GM23338 (cell line): ENCODE data around the gene BEND6. TPM values are rescaled to one million over a fixed set of nuclear protein-coding genes. Genes with fewer than 3 reads are reported as not detected.
"Not testable (repeated sequence)": the region's sequence is repeated elsewhere in the genome, so short reads cannot be mapped to it uniquely, and the experiment has no call there.

Experiments used
- ATAC-seq: fragments of 200-7000 bp; cut with Tn5 transposase; 3 replicates; pipeline ENCODE4 v1.9.1; 2020
- DNase-seq: peaks from one replicate; pipeline ENCODE4 v3.0.0-alpha.2; 2015; ENCODE audit warnings: low spot score
- H2AFZ ChIP-seq: fragments of 200-600 bp; sonication (generic); 2 replicates; pipeline ENCODE4 v1.8.0; 2016; ENCODE audit warnings: antibody characterized with exemption, mild to moderate bottlenecking, moderate library complexity
- H3F3A ChIP-seq: fragments of 200-600 bp; sonication (generic); replicated peaks from 2 replicates; pipeline ENCODE4 v1.8.0; 2017; ENCODE audit warnings: antibody characterized with exemption, mixed run types, low read depth
- H3K27ac ChIP-seq: fragments of 200-600 bp; sonication (generic); 2 replicates; pipeline ENCODE4 v1.6.1; 2016; ENCODE audit warnings: low read depth
- H3K27me3 ChIP-seq: fragments of 200-600 bp; sonication (generic); 2 replicates; pipeline ENCODE4 v1.8.0; 2016; ENCODE audit warnings: mild to moderate bottlenecking, mixed run types, moderate library complexity; ENCODE audit not compliant: insufficient read depth
- H3K36me3 ChIP-seq: fragments of 200-600 bp; sonication (generic); 2 replicates; pipeline ENCODE4 v1.8.0; 2016; ENCODE audit warnings: mild to moderate bottlenecking; ENCODE audit not compliant: insufficient read depth
- H3K4me1 ChIP-seq: fragments of 200-600 bp; sonication (generic); 2 replicates; pipeline ENCODE4 v1.8.0; 2016; ENCODE audit warnings: mild to moderate bottlenecking, moderate library complexity; ENCODE audit not compliant: insufficient read depth
- H3K4me2 ChIP-seq: fragments of 200-600 bp; sonication (generic); 2 replicates; pipeline ENCODE4 v1.7.1; 2017; ENCODE audit warnings: mixed run types
- H3K4me3 ChIP-seq: fragments of 200-600 bp; sonication (generic); 2 replicates; pipeline ENCODE4 v1.6.1; 2016; ENCODE audit warnings: mixed run types
- H3K79me2 ChIP-seq: fragments of 200-600 bp; sonication (generic); replicated peaks from 2 replicates; pipeline ENCODE4 v1.8.0; 2017; ENCODE audit warnings: mild to moderate bottlenecking; ENCODE audit not compliant: insufficient read depth
- H3K9me2 ChIP-seq: fragments of 200-600 bp; sonication (generic); 2 replicates; pipeline ENCODE4 v1.8.0; 2017; ENCODE audit not compliant: insufficient read depth
- H4K20me1 ChIP-seq: fragments of 200-600 bp; sonication (generic); replicated peaks from 2 replicates; pipeline ENCODE4 v1.8.0; 2017; ENCODE audit warnings: mild to moderate bottlenecking; ENCODE audit not compliant: insufficient read depth
- H3K27ac Mint-ChIP-seq: 2 replicates; pipeline ENCODE4 v1.8.0; 2020; ENCODE audit warnings: inconsistent platforms, mild to moderate bottlenecking, moderate library complexity, mixed read lengths
- H3K27me3 Mint-ChIP-seq: 3 replicates; pipeline ENCODE4 v1.8.0; 2022; ENCODE audit warnings: low read depth, mild to moderate bottlenecking, moderate library complexity, mixed read lengths, inconsistent platforms; ENCODE audit not compliant: insufficient read depth, poor library complexity
- H3K36me3 Mint-ChIP-seq: 3 replicates; pipeline ENCODE4 v1.8.0; 2021; ENCODE audit warnings: low read depth, mild to moderate bottlenecking, inconsistent platforms, moderate library complexity, mixed read lengths
- H3K4me1 Mint-ChIP-seq: 3 replicates; pipeline ENCODE4 v1.8.0; 2020; ENCODE audit warnings: mild to moderate bottlenecking, inconsistent platforms, mixed read lengths
- H3K4me3 Mint-ChIP-seq: 3 replicates; pipeline ENCODE4 v1.8.0; 2021; ENCODE audit warnings: moderate library complexity, mild to moderate bottlenecking, inconsistent platforms, mixed read lengths
- H3K9me3 Mint-ChIP-seq: 3 replicates; pipeline ENCODE4 v1.8.0; 2020; ENCODE audit warnings: moderate library complexity, mild to moderate bottlenecking, inconsistent platforms, mixed read lengths
- CREB1 ChIP-seq: fragments of 250-450 bp; sonication (Bioruptor Pico); IDR thresholded peaks from 2 replicates; pipeline ENCODE4 v1.5.0; 2020; ENCODE audit warnings: low read depth, mild to moderate bottlenecking, moderate library complexity
- CTCF ChIP-seq, 2 experiments: fragments of 200-600 bp in 1 of 2; sonication (generic) in 1 of 2; conservative IDR thresholded peaks; 2 replicates each; pipeline versions ENCODE4 v1.5.1 to v1.6.1; 2016 to 2017; ENCODE audit warnings: antibody characterized with exemption in 2 of 2, low read depth in 2 of 2, mild to moderate bottlenecking in 2 of 2, moderate library complexity in 1 of 2
- ETS1 ChIP-seq: IDR thresholded peaks from 2 replicates; pipeline ENCODE4 v1.6.1; 2016; ENCODE audit warnings: antibody characterized with exemption
- EZH2phosphoT487 ChIP-seq: fragments of 200-600 bp; sonication (generic); IDR thresholded peaks from one replicate; pipeline ENCODE4 v1.8.1; 2018; ENCODE audit warnings: antibody characterized with exemption; ENCODE audit not compliant: unreplicated experiment
- JUNB ChIP-seq: IDR thresholded peaks from one replicate; pipeline ENCODE4 v1.6.1; 2016; ENCODE audit warnings: antibody characterized with exemption; ENCODE audit not compliant: unreplicated experiment
- STAT1 ChIP-seq: IDR thresholded peaks from one replicate; pipeline ENCODE4 v1.6.1; 2016; ENCODE audit warnings: antibody characterized with exemption; ENCODE audit not compliant: unreplicated experiment
- polyA plus RNA-seq: library from polyadenylated mRNA; unstranded; fragments of >200 nt; fragmentation: Nextera tagmentation; extraction: Ambion mirVana; gene quantifications from 2 replicates; pipeline ENCODE4 v1.2.1, GENCODE V29; 2016
- total RNA-seq: library from RNA; depleted of rRNA; stranded (reverse); fragments of >200 nt; shearing (Covaris generic); gene quantifications from 2 replicates; pipeline ENCODE4 v1.2.3, GENCODE V29; 2014

Gene BEND6
- total and polyA plus RNA-seq, 2 experiments from 2014 or later = 6.0 to 6.7 TPM

DNA sequence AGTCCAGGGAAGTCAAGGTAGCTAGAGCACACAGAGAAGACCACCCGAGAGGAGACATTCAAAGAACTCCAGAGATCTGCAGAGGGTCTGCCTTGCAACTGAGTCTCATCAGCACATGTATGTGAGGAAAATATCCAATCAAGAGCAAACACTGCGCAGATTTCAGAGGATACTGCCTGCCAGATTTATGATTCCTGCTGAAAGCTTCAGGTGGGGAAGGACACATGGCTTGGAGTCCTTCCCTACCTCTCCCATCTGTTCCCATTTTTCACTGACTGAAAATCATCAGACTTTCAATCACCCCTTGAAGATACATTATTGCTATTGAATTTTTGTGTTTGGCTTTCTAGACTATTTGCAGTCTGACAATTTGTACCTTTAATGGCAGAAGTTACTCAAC lies 84.0 kb downstream of the BEND6 start:
- Histone ChIP-seq H3K9me2 (no peaks in the 10 kb centered on the region), H2AFZ (no peak overlapping the region), H3K27me3 (peaks cover 3% of the 10 kb centered on the region; the same call in 1 of the 2 replicates), H3K79me2 (no peaks in the 10 kb centered on the region), H3K27ac (no peak overlapping the region), H3F3A (no peaks in the 10 kb centered on the region), H3K4me1 (no peaks in the 10 kb centered on the region), H3K4me2 (no peak overlapping the region), H4K20me1 (no peaks in the 10 kb centered on the region), H3K36me3 (no peaks in the 10 kb centered on the region), H3K4me3 (no peak overlapping the region)
- ATAC-seq (no peak), DNase-seq (no peak)
- Mint-ChIP-seq H3K27ac (no peak overlapping the region), H3K9me3 (no peaks in the 10 kb centered on the region), H3K27me3 (peaks cover 2% of the 10 kb centered on the region), H3K4me1 (peaks cover 2% of the 10 kb centered on the region; the same call in 1 of the 3 replicates), H3K4me3 (no peak overlapping the region), H3K36me3 (no peaks in the 10 kb centered on the region)
- TF ChIP-seq STAT1 = no peak

DNA sequence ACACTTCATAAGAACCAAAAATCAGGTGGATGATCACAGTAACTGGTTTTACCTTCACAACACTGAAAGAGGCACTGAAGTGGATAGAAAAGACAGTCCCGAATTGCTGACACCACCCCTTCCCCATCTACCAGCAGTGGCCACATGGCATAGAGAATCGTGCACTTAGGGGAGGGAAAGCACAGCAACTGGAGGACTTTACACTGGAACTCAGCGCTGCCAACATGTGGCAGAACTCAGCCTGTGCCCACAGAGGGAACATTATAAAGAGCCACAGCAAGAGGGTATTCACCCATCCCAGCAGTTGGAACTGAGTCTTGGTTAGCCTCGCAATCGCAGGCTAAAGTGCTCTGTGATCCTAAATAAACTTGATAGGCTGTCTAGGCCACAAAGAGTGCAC lies 85.1 kb downstream of the BEND6 start:
- no peak overlapping the region for H3K4me2 ChIP-seq
- H2AFZ ChIP-seq = peak overlapping the region; percentile 97; the same call in 1 of the 2 replicates
- no peaks in the 10 kb centered on the region for H3K4me1 ChIP-seq
- no peaks in the 10 kb centered on the region for H3K36me3 ChIP-seq
- no peaks in the 10 kb centered on the region for H3K9me2 ChIP-seq
- Mint-ChIP-seq H3K36me3 (no peaks in the 10 kb centered on the region), H3K27ac (no peak overlapping the region), H3K4me3 (no peak overlapping the region), H3K9me3 (no peaks in the 10 kb centered on the region), H3K27me3 (peaks cover 2% of the 10 kb centered on the region), H3K4me1 (peaks cover 2% of the 10 kb centered on the region; the same call in 1 of the 3 replicates)
- DNase-seq (peak; percentile 63), ATAC-seq (peak; percentile 97)
- H3F3A ChIP-seq = no peaks in the 10 kb centered on the region
- TF ChIP-seq ETS1 (no peak), JUNB (no peak), EZH2phosphoT487 (no peak), CREB1 (CRISPR knock-in tag) (no peak), CTCF (conservative IDR thresholded peaks at IDR 0.05; ENCODE audit: low read depth in 2 of 2) (peak; percentile 43 to 55), STAT1 (no peak)
- H3K27me3 ChIP-seq = peaks cover 3% of the 10 kb centered on the region; the same call in 1 of the 2 replicates
- H3K27ac ChIP-seq = no peak overlapping the region
- H3K79me2 ChIP-seq = no peaks in the 10 kb centered on the region
- H3K4me3 ChIP-seq = no peak overlapping the region
- H4K20me1 ChIP-seq = no peaks in the 10 kb centered on the region

DNA sequence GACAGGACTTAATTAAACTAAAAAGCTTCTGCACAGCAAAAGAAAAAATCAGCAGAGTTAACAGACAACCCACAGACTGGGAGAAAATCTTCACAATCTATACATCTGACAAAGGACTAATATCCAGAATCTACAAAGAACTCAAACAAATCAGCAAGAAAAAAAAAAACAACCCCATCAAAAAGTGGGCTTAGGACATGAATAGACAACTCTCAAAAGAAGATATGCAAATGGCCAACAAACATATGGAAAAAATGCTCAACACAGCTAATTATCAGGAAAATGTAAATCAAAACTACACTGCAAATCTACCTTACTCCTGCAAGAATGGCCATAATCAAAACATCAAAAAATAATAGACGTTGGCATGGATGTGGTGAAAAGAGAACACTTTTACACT lies 89.2 kb downstream of the BEND6 start:
- H3K4me3 ChIP-seq, H3K9me2 ChIP-seq, DNase-seq, H3K9me3 Mint-ChIP-seq, H3K27ac Mint-ChIP-seq, H3K27ac ChIP-seq, H3K4me3 Mint-ChIP-seq, H2AFZ ChIP-seq, H3K36me3 ChIP-seq, H3K4me2 ChIP-seq, H3F3A ChIP-seq, H3K27me3 ChIP-seq, H3K36me3 Mint-ChIP-seq, H4K20me1 ChIP-seq, ATAC-seq, H3K27me3 Mint-ChIP-seq: not testable (repeated sequence)
- Histone ChIP-seq H3K4me1 (peaks cover 13% of the 10 kb centered on the region), H3K79me2 (peaks cover 13% of the 10 kb centered on the region)
- peaks cover 15% of the 10 kb centered on the region for H3K4me1 Mint-ChIP-seq
